K562 (cell line): ENCODE results near the gene HOXB5. TPM values are rescaled to one million over a fixed set of nuclear protein-coding genes. Genes with fewer than 3 reads are reported as not detected.
A peak's percentile ranks its signal among the peaks of the same experiment; 100 is the strongest.

ENCODE experiments used
- EP300 ChIP-seq: IDR thresholded peaks from 2 replicates; pipeline ENCODE4 v1.6.1; 2012; ENCODE audit warnings: low read length, improper control_type of control experiment
- HCFC1 ChIP-seq: IDR thresholded peaks from 2 replicates; pipeline ENCODE4 v1.6.1; 2012; ENCODE audit warnings: low read depth, low read length, improper control_type of control experiment
- MGA ChIP-seq: fragments of 450-650 bp; IDR thresholded peaks from 2 replicates; pipeline ENCODE4 v1.6.1; 2016; ENCODE audit warnings: mild to moderate bottlenecking, moderate library complexity
- MTF1 ChIP-seq: fragments of 250-450 bp; sonication (Bioruptor Pico); IDR thresholded peaks from 2 replicates; pipeline ENCODE4 v1.9.0; 2021; ENCODE audit warnings: moderate library complexity, mild to moderate bottlenecking, inconsistent platforms, borderline replicate concordance
- NR4A1 ChIP-seq, 2 experiments: fragments of 250-450 bp in 1 of 2; fragments of 450-650 bp in 1 of 2; sonication (Bioruptor Pico) in 1 of 2; IDR thresholded peaks; 2 replicates each; pipeline versions ENCODE4 v1.4.0 to v1.6.1; 2016 to 2020; ENCODE audit warnings: mild to moderate bottlenecking in 2 of 2, missing compliant biosample characterization in 1 of 2, missing genetic modification characterization in 1 of 2, moderate library complexity in 1 of 2
- POLR2G ChIP-seq: fragments of 200-400 bp; formaldehyde crosslinking; IDR thresholded peaks from 2 replicates; pipeline ENCODE4 v1.6.1; 2017; ENCODE audit warnings: low read depth, mild to moderate bottlenecking, antibody characterized with exemption, low read length, moderate library complexity
- RBFOX2 ChIP-seq: fragments of 200-400 bp; formaldehyde crosslinking; IDR thresholded peaks from 2 replicates; pipeline ENCODE4 v1.6.1; 2017; ENCODE audit warnings: low read depth, mild to moderate bottlenecking, low read length, moderate library complexity
- RBM17 ChIP-seq: fragments of 200-400 bp; formaldehyde crosslinking; IDR thresholded peaks from 2 replicates; pipeline ENCODE4 v1.6.1; 2017; ENCODE audit warnings: low read depth, mild to moderate bottlenecking, low read length, borderline replicate concordance
- SMARCB1 ChIP-seq: IDR thresholded peaks from 2 replicates; pipeline ENCODE4 v1.6.1; 2011; ENCODE audit warnings: improper control_type of control experiment, low read depth; ENCODE audit not compliant: insufficient read length
- TAF7 ChIP-seq: fragments of 450-650 bp; IDR thresholded peaks from 2 replicates; pipeline ENCODE4 v1.6.1; 2016; ENCODE audit warnings: missing genetic modification characterization, missing compliant biosample characterization
- TBL1XR1 ChIP-seq, 2 experiments: IDR thresholded peaks; 2 replicates each; pipeline ENCODE4 v1.6.1; 2012; ENCODE audit warnings: improper control_type of control experiment in 2 of 2, low read length in 2 of 2, mild to moderate bottlenecking in 1 of 2
- ZNF780A ChIP-seq: fragments of 250-450 bp; sonication (Bioruptor Pico); IDR thresholded peaks from 2 replicates; pipeline ENCODE4 v1.5.0; 2021; ENCODE audit warnings: mild to moderate bottlenecking
- ZZZ3 ChIP-seq: fragments of 450-650 bp; IDR thresholded peaks from 2 replicates; pipeline ENCODE4 v1.6.1; 2016; ENCODE audit warnings: antibody characterized with exemption, mild to moderate bottlenecking, moderate library complexity
- polyA plus RNA-seq, 8 experiments: library from polyadenylated mRNA; depleted of rRNA in 4 of 8; stranded (reverse) in 5 of 8; unstranded in 3 of 8; fragments of >200 nt; fragmentation: Nextera tagmentation in 2 of 8; fragmentation: Illumina TruSeq in 1 of 8; extraction: Ambion mirVana in 2 of 8; extraction: Trizol in 1 of 8; gene quantifications; 2 replicates each; pipeline versions ENCODE4 v1.2.1 to v1.2.3, GENCODE V29; 2011 to 2014; ENCODE audit warnings: inconsistent platforms in 1 of 8, missing spikeins in 1 of 8
- total RNA-seq, 7 experiments: library from RNA; depleted of rRNA in 6 of 7; stranded (reverse); fragments of >200 nt in 6 of 7; fragmentation: Illumina TruSeq in 2 of 7; extraction: Trizol in 2 of 7; gene quantifications; 2 replicates each; pipeline versions ENCODE4 v1.2.1 to v1.2.3, GENCODE V29; 2011 to 2021; ENCODE audit warnings: low replicate concordance in 1 of 7
- TF ChIP-seq, protein P1 (sequence below): fragments of 450-650 bp; formaldehyde crosslinking; conservative IDR thresholded peaks from 2 replicates; pipeline ENCODE4 v1.4.0; 2022; ENCODE audit warnings: mild to moderate bottlenecking, missing genetic modification characterization

The HOXB5 gene
- total and polyA plus RNA-seq, 9 of the 15 experiments (the other 6 are each of a cell fraction or from before 2014, with no cell fraction given), result 0.24 to 2.7 (median 0.65) TPM

DNA sequence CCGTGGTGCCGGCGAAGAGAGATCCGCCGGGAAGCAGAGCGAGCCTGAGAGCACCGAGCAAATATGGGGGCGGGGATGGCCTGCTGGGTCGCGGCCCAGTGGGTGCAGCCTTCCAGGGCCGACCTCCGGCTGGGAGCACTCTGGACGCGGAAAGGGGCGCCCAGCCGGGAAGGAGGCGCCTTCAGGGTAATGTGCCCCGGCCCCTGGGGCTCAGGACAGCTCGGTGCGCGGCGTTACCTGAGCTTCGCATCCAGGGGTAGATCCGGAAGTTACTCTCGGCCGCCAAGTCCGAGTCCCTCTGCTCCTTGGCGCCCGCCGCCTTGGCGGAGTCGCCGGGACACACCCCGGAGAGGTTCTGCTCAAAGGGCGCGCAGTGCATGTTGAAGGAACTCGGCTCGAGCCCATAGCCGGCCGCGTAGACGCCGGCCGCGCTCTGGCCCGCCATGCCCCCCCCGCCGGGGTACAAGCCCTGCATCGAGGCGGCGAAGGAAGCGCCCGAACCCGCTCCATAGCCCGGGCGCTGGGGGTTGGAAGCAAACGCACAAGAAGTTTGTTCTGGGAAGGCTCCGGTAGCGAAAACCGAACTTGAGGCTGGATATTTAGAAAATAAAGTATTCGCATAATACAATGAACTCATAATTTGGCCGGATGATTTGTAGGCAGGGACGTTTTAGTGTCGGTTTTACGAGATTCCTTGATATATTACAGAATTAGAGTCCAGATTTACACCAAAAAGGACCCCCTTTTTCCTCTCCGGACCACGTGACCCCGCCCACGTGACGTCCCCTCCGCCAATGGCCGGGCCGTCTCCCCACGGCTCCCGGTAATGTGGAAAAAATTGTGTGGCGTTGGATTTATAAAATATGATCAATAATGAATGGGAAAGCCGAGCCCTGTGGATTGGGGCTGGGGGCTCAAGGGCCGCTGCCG lies 17.0 kb upstream of the HOXB5 start, which contains the start of gene HOXB7 (continued):
- TF ChIP-seq MGA (peak; percentile 73), MTF1 (CRISPR knock-in tag) (no peak), RBFOX2 (peak; percentile 79), ZNF780A (CRISPR knock-in tag) (no peak), ZZZ3 (no peak), NR4A1 (CRISPR knock-in tag; IDR thresholded peaks at IDR 0.05) (no peak), NR4A1 (tag; IDR thresholded peaks at IDR 0.05) (no peak), TAF7 (no peak), POLR2G (peak; percentile 87), EP300 (no peak), TBL1XR1 (IDR thresholded peaks at IDR 0.05; ENCODE audit: low read length in 2 of 2) (no peak), RBM17 (no peak), SMARCB1 (no peak), HCFC1 (no peak)
- TF ChIP-seq, protein P1, sequence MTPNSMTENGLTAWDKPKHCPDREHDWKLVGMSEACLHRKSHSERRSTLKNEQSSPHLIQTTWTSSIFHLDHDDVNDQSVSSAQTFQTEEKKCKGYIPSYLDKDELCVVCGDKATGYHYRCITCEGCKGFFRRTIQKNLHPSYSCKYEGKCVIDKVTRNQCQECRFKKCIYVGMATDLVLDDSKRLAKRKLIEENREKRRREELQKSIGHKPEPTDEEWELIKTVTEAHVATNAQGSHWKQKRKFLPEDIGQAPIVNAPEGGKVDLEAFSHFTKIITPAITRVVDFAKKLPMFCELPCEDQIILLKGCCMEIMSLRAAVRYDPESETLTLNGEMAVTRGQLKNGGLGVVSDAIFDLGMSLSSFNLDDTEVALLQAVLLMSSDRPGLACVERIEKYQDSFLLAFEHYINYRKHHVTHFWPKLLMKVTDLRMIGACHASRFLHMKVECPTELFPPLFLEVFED (CRISPR knock-in tag), result no peak
